Muscle of arm (tissue), 12 donors: ENCODE results near the gene TULP4. TPM values are rescaled to one million over a fixed set of nuclear protein-coding genes. Genes with fewer than 3 reads are reported as not detected.
"Not testable (repeated sequence)": the region's sequence is repeated elsewhere in the genome, so short reads cannot be mapped to it uniquely, and the experiment has no call there.

Source experiments
- DNase-seq: peaks from one replicate; pipeline ENCODE4 v3.0.0-alpha.2; 2013
- polyA plus RNA-seq, 12 donors: library from polyadenylated mRNA; unstranded; fragments of 120-200 nt; gene quantifications; one replicate each; pipeline ENCODE4 v1.2.1, GENCODE V29; 2013; ENCODE audit not compliant: insufficient read length in 12 of 12

The TULP4 gene
- polyA plus RNA-seq, 12 donors = 9.9 to 36.3 (median 19.0) TPM

GRCh38 chr6:158327211-158327610 is 14.9 kb downstream of the TULP4 start:
- DNase-seq = no peak

- DNase-seq = no peak
Observed at GRCh38 chr6:158328952-158329351, 16.7 kb downstream of the TULP4 start.

- DNase-seq = no peak
Observed at GRCh38 chr6:158329531-158329930, 17.3 kb downstream of the TULP4 start.

- no peak for DNase-seq
Observed at GRCh38 chr6:158330016-158330415, 17.8 kb downstream of the TULP4 start.

- no peak for DNase-seq
Observed at GRCh38 chr6:158332237-158332636, 20.0 kb downstream of the TULP4 start.

- no peak for DNase-seq
Observed at GRCh38 chr6:158333094-158333493, 20.8 kb downstream of the TULP4 start.

GRCh38 chr6:158334534-158334933 is 22.3 kb downstream of the TULP4 start:
- no peak for DNase-seq

- no peak for DNase-seq
Observed at GRCh38 chr6:158337332-158337731, 25.1 kb downstream of the TULP4 start.

- DNase-seq = no peak
Observed at GRCh38 chr6:158338311-158339112, 26.2 kb downstream of the TULP4 start.

- DNase-seq = not testable (repeated sequence)
Observed at GRCh38 chr6:158339197-158339596, 26.9 kb downstream of the TULP4 start.

GRCh38 chr6:158340252-158340651 is 28.0 kb downstream of the TULP4 start:
- DNase-seq = no peak

GRCh38 chr6:158344534-158344933 is 32.3 kb downstream of the TULP4 start:
- no peak for DNase-seq

- not testable (repeated sequence) for DNase-seq
Observed at GRCh38 chr6:158345444-158345843, 33.2 kb downstream of the TULP4 start.

GRCh38 chr6:158347335-158347734 is 35.1 kb downstream of the TULP4 start:
- DNase-seq = no peak

- not testable (repeated sequence) for DNase-seq
Observed at GRCh38 chr6:158348737-158349504, 36.7 kb downstream of the TULP4 start.

- DNase-seq = not testable (repeated sequence)
Observed at GRCh38 chr6:158349505-158350275, 37.4 kb downstream of the TULP4 start.

- DNase-seq = not testable (repeated sequence)
Observed at GRCh38 chr6:158350731-158351130, 38.5 kb downstream of the TULP4 start.

- no peak for DNase-seq
Observed at GRCh38 chr6:158353883-158354877, 41.9 kb downstream of the TULP4 start.

- DNase-seq = no peak
Observed at GRCh38 chr6:158356586-158357546, 44.6 kb downstream of the TULP4 start.
